Mesothelial cell of epicardium (in vitro differentiated cells): ENCODE data around the gene PANX2. TPM values are rescaled to one million over a fixed set of nuclear protein-coding genes. Genes with fewer than 3 reads are reported as not detected.

Experiments used
- DNase-seq, 2 experiments: peaks; one replicate each; pipeline ENCODE4 v3.0.0; 2021; ENCODE audit warnings: low spot score in 2 of 2; ENCODE audit not compliant: unreplicated experiment in 2 of 2
- H3K27ac Mint-ChIP-seq: 2 replicates; pipeline ENCODE4 v1.8.0; 2021; ENCODE audit warnings: mixed read lengths
- H3K27me3 Mint-ChIP-seq: 2 replicates; pipeline ENCODE4 v1.8.0; 2021; ENCODE audit warnings: low read depth, mixed read lengths
- H3K36me3 Mint-ChIP-seq: 2 replicates; pipeline ENCODE4 v1.8.0; 2021; ENCODE audit warnings: mixed read lengths
- H3K4me1 Mint-ChIP-seq: 2 replicates; pipeline ENCODE4 v1.8.0; 2021; ENCODE audit warnings: mixed read lengths
- H3K4me3 Mint-ChIP-seq: 2 replicates; pipeline ENCODE4 v1.8.0; 2021; ENCODE audit warnings: mild to moderate bottlenecking, moderate library complexity, mixed read lengths
- H3K9me3 Mint-ChIP-seq: 2 replicates; pipeline ENCODE4 v1.8.0; 2021; ENCODE audit warnings: mixed read lengths
- total RNA-seq: library from RNA; stranded (reverse); gene quantifications from 3 replicates; pipeline ENCODE4 v1.2.1, GENCODE V29; 2021
- TF ChIP-seq, protein P1 (sequence below): fragments of 200-600 bp; sonication (generic); IDR thresholded peaks from one replicate; pipeline ENCODE4 v1.5.0; 2021; ENCODE audit warnings: antibody characterized with exemption; ENCODE audit not compliant: unreplicated experiment

The PANX2 gene
- total RNA-seq, 1 donor from 2014 or later = 7.0 TPM

GRCh38 chr22:50175191-50175461 is 4.6 kb downstream of the PANX2 start:
- H3K4me3 Mint-ChIP-seq = no peak overlapping the region
- peaks cover 3% of the 10 kb centered on the region for H3K27me3 Mint-ChIP-seq
- H3K4me1 Mint-ChIP-seq = peaks cover 3% of the 10 kb centered on the region
- no peaks in the 10 kb centered on the region for H3K9me3 Mint-ChIP-seq
- H3K36me3 Mint-ChIP-seq = peaks cover 4% of the 10 kb centered on the region
- TF ChIP-seq, protein P1, sequence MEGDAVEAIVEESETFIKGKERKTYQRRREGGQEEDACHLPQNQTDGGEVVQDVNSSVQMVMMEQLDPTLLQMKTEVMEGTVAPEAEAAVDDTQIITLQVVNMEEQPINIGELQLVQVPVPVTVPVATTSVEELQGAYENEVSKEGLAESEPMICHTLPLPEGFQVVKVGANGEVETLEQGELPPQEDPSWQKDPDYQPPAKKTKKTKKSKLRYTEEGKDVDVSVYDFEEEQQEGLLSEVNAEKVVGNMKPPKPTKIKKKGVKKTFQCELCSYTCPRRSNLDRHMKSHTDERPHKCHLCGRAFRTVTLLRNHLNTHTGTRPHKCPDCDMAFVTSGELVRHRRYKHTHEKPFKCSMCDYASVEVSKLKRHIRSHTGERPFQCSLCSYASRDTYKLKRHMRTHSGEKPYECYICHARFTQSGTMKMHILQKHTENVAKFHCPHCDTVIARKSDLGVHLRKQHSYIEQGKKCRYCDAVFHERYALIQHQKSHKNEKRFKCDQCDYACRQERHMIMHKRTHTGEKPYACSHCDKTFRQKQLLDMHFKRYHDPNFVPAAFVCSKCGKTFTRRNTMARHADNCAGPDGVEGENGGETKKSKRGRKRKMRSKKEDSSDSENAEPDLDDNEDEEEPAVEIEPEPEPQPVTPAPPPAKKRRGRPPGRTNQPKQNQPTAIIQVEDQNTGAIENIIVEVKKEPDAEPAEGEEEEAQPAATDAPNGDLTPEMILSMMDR = no peak
- DNase-seq = no peak
- no peak overlapping the region for H3K27ac Mint-ChIP-seq

DNA sequence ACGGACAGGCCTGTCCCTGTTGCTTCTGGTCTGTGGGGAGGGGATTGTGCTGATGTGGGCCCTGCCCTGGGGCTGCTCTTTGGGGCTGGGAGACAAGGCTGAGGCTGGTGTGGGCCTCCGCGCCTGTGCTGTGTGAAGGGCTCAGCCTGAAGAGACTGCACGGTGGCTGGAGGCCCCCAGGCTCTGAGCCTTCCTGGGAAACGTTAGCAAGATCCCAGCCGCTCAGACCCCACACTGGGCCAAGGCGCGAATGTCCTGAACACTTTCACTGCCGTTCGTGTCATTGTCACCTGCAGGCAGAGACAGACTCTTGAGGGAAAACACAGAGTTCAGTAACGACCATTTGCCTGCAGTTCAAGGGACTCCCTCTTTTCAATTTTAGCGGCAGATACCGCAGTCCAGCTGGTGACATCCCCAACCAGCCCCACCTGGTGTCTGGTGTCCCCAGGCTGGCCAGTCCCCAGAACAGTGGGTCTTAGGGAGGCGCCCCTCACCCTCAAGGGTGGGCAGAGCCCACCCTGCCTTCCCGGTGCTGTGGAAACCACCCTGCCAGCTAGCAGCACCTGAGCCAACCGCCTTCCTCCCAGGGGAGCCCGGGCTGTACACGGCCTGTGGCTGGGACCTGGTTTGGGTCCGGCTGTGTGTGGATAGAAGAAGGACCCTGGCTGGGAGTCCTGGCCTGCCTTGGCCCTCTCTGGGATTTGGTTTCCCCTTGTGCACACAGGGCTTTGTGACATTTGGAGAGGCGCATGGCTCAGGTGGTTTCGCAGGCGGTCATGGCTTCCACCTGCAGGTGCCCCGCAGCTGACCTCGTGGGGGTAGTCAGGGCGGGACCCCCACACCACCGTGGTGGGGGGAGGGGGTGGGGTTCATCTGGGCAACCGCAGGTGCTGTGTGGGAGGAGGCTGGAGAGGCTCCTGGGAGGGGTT is 5.7 kb downstream of the PANX2 start:
- TF ChIP-seq, protein P1 = no peak
- H3K4me3 Mint-ChIP-seq = no peak overlapping the region
- H3K27me3 Mint-ChIP-seq = peaks cover under 1% of the 10 kb centered on the region
- no peak for DNase-seq
- H3K27ac Mint-ChIP-seq = no peak overlapping the region
- H3K36me3 Mint-ChIP-seq = peaks cover 4% of the 10 kb centered on the region
- H3K4me1 Mint-ChIP-seq = peaks cover under 1% of the 10 kb centered on the region
- no peaks in the 10 kb centered on the region for H3K9me3 Mint-ChIP-seq

- Mint-ChIP-seq H3K27me3 (no peaks in the 10 kb centered on the region), H3K4me1 (no peaks in the 10 kb centered on the region), H3K4me3 (no peak overlapping the region), H3K36me3 (peaks cover 4% of the 10 kb centered on the region), H3K9me3 (no peaks in the 10 kb centered on the region), H3K27ac (no peak overlapping the region)
- TF ChIP-seq, protein P1 = no peak
- no peak for DNase-seq
Measured at GRCh38 chr22:50176850-50177536, 6.5 kb downstream of the PANX2 start.

DNA sequence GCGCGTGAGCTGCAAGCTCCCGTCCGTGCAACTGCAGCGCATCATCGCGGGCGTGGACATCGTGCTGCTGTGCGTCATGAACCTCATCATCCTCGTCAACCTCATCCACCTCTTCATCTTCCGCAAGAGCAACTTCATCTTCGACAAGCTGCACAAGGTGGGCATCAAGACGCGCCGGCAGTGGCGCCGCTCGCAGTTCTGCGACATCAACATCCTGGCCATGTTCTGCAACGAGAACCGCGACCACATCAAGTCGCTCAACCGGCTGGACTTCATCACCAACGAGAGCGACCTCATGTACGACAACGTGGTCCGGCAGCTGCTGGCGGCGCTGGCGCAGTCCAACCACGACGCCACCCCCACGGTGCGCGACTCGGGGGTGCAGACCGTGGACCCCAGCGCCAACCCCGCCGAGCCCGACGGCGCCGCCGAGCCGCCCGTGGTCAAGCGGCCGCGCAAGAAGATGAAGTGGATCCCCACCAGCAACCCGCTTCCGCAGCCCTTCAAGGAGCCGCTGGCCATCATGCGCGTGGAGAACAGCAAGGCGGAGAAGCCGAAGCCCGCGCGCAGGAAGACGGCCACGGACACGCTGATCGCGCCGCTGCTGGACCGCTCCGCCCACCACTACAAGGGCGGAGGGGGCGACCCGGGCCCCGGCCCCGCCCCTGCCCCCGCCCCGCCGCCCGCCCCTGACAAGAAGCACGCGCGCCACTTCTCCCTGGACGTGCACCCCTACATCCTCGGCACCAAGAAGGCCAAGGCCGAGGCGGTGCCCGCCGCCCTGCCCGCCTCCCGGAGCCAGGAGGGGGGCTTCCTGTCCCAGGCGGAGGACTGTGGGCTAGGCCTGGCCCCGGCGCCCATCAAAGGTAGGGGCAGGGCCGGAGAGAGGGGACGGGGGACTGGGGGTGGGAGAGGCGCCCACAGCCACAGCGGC is 7.3 kb downstream of the PANX2 start:
- H3K9me3 Mint-ChIP-seq = no peaks in the 10 kb centered on the region
- DNase-seq = no peak
- TF ChIP-seq, protein P1 = no peak
- no peaks in the 10 kb centered on the region for H3K4me1 Mint-ChIP-seq
- no peaks in the 10 kb centered on the region for H3K27me3 Mint-ChIP-seq
- peaks cover 4% of the 10 kb centered on the region for H3K36me3 Mint-ChIP-seq
- H3K27ac Mint-ChIP-seq = no peak overlapping the region
- H3K4me3 Mint-ChIP-seq = no peak overlapping the region

DNA sequence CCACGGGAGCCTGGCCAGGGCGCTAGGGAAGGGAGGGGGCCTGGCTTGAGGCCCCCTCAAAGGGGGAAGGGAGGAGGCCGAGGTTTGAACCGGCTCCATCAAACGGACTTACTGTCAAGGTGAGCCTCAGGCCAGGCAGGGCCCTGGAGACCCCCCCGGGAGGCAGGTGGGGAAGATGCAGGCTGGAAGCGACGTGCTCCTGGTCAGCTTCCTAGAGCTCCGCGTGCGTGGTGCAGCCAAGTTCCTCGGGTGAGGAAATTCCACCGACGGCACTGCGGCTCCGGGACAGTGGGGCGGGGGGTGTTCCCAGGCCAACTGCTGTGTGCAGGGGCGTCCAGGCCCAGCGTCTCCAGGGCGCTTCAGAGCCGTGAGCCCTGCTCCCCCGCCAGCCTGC is 7.9 kb downstream of the PANX2 start:
- DNase-seq = no peak
- Mint-ChIP-seq H3K36me3 (peaks cover 4% of the 10 kb centered on the region), H3K4me1 (no peaks in the 10 kb centered on the region), H3K4me3 (no peak overlapping the region), H3K27me3 (no peaks in the 10 kb centered on the region), H3K9me3 (no peaks in the 10 kb centered on the region), H3K27ac (no peak overlapping the region)
- TF ChIP-seq, protein P1 = no peak
